ENCODE data around the gene PRKCZ.

DNA sequence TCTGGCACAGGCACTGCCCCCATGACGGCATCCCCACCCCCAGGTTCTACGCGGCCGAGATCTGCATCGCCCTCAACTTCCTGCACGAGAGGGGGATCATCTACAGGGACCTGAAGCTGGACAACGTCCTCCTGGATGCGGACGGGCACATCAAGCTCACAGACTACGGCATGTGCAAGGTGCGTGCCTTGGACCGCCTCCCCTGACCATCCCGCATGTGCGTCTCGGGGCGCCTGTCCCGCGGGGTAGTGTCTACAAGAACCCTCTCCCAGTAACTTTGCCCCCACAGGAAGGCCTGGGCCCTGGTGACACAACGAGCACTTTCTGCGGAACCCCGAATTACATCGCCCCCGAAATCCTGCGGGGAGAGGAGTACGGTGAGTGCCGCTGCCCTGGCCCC lies 121.8 kb downstream of the PRKCZ start:
- TF ChIP-seq, protein P1, sequence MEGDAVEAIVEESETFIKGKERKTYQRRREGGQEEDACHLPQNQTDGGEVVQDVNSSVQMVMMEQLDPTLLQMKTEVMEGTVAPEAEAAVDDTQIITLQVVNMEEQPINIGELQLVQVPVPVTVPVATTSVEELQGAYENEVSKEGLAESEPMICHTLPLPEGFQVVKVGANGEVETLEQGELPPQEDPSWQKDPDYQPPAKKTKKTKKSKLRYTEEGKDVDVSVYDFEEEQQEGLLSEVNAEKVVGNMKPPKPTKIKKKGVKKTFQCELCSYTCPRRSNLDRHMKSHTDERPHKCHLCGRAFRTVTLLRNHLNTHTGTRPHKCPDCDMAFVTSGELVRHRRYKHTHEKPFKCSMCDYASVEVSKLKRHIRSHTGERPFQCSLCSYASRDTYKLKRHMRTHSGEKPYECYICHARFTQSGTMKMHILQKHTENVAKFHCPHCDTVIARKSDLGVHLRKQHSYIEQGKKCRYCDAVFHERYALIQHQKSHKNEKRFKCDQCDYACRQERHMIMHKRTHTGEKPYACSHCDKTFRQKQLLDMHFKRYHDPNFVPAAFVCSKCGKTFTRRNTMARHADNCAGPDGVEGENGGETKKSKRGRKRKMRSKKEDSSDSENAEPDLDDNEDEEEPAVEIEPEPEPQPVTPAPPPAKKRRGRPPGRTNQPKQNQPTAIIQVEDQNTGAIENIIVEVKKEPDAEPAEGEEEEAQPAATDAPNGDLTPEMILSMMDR (IDR thresholded peaks at IDR 0.05; ENCODE audit: insufficient read depth, low read depth, low read length), result no peak
- TF ChIP-seq EZH2 (IDR thresholded peaks at IDR 0.05; ENCODE audit: insufficient read depth, low read length), result no peak

Data from astrocyte (in vitro differentiated cells and primary cell).